Duodenal mucosa (tissue), 2 donors: ENCODE measurements around the gene MTMR2.

Experiments
- H3K27ac ChIP-seq: one replicate; pipeline ENCODE4 v1.7.0; 2013; ENCODE audit warnings: low read depth, low read length
- H3K27me3 ChIP-seq, 2 donors: one replicate each; pipeline ENCODE4 v1.7.0; 2013; ENCODE audit warnings: low read length in 2 of 2, control low read depth in 1 of 2; ENCODE audit not compliant: insufficient read depth in 2 of 2, control insufficient read depth in 1 of 2
- H3K36me3 ChIP-seq, 2 donors: one replicate each; pipeline ENCODE4 v1.7.0; 2013; ENCODE audit warnings: low read length in 2 of 2, control low read depth in 1 of 2; ENCODE audit not compliant: insufficient read depth in 2 of 2, control insufficient read depth in 1 of 2
- H3K4me1 ChIP-seq, 2 donors: one replicate each; pipeline ENCODE4 v1.7.0; 2013; ENCODE audit warnings: low read length in 2 of 2, control low read depth in 1 of 2; ENCODE audit not compliant: insufficient read depth in 2 of 2, control insufficient read depth in 1 of 2
- H3K4me3 ChIP-seq, 2 donors: one replicate each; pipeline ENCODE4 v1.7.0; 2013; ENCODE audit warnings: low read length in 2 of 2, low read depth in 1 of 2
- H3K9ac ChIP-seq, 2 donors: one replicate each; pipeline ENCODE4 v1.7.0; 2013; ENCODE audit warnings: low read length in 2 of 2, low read depth in 1 of 2
- H3K9me3 ChIP-seq, 2 donors: one replicate each; pipeline ENCODE4 v1.7.0; 2013; ENCODE audit warnings: low read length in 2 of 2, control low read depth in 1 of 2; ENCODE audit not compliant: control insufficient read depth in 1 of 2

MTMR2 gene

DNA sequence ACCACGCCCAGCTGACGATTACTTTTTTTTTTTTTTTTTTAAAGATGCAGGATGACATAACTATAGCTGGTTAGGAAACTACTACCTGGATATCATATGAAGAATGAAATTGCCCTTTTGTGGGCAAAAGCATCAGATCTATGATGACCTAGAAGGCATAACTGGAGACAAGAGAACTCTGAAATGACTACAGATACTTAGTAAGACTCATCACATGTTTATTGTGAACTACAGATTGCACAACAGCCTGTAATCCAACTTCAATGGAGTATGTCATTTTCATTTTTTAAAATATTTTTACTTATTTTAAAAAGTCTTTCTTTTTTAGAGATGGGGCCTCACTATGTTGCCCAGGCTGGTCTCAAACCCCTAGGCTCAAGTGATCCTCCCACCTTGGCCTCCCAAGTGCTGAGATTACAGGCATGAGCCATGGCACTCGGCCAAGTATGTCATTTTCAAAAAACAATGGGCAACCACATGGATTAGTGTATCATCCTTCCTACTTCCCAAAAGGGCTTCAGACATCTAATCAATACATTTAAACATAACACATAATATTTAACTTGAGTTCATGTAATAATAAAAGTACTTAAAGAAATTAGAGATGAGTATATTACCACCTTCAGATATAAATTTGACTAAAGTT lies 3.3 kb downstream of the MTMR2 start:
- no peaks in the 10 kb centered on the region for H3K9me3 ChIP-seq
- no peak overlapping the region for H3K4me3 ChIP-seq
- peaks cover 0 to 20% of the 10 kb centered on the region in 2 donors for H3K4me1 ChIP-seq
- no peaks in the 10 kb centered on the region for H3K27me3 ChIP-seq
- H3K27ac ChIP-seq = no peak overlapping the region
- H3K36me3 ChIP-seq = no peaks in the 10 kb centered on the region
- H3K9ac ChIP-seq = no peak overlapping the region

DNA sequence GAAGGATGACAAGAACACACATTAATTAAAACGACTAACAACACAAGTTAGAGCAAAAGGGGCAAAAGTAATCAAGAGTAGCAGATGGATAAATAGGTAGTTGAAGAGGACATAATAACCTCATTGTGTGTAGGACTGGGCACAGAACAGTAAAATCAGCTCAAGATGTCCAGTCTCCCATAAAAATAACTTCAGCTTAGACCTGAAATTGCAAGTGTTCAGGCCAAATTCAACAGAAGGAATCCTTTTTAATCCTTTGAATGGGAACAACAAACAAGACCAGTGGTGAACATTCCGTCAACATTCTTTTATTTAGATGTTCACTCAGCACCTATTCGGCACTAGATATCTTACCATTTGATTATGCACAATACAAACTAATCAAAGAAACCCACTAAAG lies 4.4 kb downstream of the MTMR2 start:
- no peak overlapping the region for H3K9ac ChIP-seq
- H3K27me3 ChIP-seq = no peaks in the 10 kb centered on the region

DNA sequence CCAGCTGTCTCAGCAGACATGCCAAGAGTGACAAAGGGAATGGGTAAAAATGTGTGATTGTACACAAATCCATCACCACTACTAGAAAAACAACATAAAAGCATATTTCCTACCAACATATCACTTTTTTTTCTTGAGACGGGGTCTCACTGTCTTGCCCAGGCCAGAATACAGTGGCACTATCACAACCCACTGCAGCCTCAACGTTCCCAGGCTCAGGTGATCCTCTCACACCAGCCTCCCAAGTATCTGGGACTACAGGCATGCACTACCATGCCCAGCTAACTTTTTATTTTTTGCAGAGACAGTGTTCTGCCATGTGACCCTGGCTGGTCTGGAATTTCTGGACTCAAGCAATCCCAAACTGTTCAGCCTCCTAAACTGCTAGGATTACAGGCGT lies 5.2 kb downstream of the MTMR2 start:
- Histone ChIP-seq H3K4me1 (peaks cover 0 to 8% of the 10 kb centered on the region in 2 donors), H3K9ac (no peak overlapping the region), H3K9me3 (no peaks in the 10 kb centered on the region), H3K36me3 (no peaks in the 10 kb centered on the region), H3K4me3 (no peak overlapping the region), H3K27me3 (no peaks in the 10 kb centered on the region), H3K27ac (no peak overlapping the region)

More for the DNA sequence above, 4.4 kb downstream of the MTMR2 start:
- Histone ChIP-seq H3K9me3 (no peaks in the 10 kb centered on the region), H3K36me3 (no peaks in the 10 kb centered on the region), H3K27ac (no peak overlapping the region), H3K4me3 (no peak overlapping the region), H3K4me1 (peaks cover 0 to 11% of the 10 kb centered on the region in 2 donors)

DNA sequence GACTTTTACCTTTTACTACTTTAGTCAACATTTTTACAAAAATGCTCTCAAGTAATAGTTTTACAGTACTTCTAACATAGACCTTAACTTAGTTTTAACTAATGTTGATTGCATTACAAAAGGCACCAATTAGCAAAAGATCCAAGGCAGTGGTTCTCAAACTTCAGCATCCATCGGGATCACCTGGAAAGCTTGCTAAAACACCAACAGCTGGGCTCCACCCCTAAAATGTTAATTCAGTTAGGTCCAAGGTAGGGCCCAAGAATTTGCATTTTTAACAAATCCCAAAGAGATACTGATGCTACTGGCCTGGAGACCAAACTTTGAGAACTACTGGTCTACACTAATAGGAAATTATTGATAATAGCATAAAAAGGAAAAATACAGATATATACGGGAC lies 5.9 kb downstream of the MTMR2 start:
- Histone ChIP-seq H3K9me3 (no peaks in the 10 kb centered on the region), H3K9ac (no peak overlapping the region), H3K36me3 (no peaks in the 10 kb centered on the region), H3K27me3 (no peaks in the 10 kb centered on the region), H3K4me1 (peaks cover 0 to 8% of the 10 kb centered on the region in 2 donors), H3K27ac (no peak overlapping the region), H3K4me3 (no peak overlapping the region)

DNA sequence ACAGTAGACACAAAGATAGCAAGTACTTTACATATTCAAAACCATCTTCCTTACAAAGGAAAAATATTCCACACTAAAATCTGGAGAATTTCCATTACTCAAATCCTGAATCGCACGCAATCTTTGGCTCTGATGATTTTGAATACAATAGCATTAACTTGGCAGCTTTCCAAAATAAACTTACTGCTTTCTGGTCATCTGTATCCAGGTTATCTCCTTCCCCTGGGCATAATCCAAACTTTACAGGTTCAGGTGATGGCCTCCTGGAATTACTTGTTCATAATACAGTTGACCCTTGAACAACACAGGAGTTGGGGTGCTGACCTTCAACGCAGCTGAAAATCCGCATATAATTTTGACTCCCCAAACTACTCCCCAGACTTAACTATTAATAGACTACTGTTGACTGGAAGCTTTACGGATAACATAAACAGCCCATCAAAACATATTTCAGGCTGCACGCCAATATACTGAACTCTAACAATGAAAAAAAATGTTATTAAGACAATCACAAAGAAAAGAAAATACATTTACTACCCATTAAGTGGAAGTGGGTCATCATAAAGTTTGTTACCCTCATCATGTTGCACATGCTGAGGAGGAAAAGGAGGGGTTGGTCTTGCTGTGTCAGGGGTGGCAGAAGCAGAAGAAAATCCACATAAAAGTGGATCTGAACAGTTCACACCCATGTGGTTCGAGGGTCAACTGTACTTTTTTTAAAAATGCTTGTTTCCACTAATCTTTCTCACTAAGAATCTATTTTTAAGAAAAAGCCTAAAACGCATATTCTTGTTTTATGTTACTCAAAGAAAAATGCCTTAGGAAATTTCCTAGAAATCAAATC lies 6.5 kb downstream of the MTMR2 start:
- no peaks in the 10 kb centered on the region for H3K27me3 ChIP-seq
- no peak overlapping the region for H3K4me3 ChIP-seq
- H3K4me1 ChIP-seq = peaks cover 0 to 8% of the 10 kb centered on the region in 2 donors
- no peaks in the 10 kb centered on the region for H3K9me3 ChIP-seq
- H3K36me3 ChIP-seq = no peaks in the 10 kb centered on the region
- no peak overlapping the region for H3K9ac ChIP-seq
- H3K27ac ChIP-seq = no peak overlapping the region

DNA sequence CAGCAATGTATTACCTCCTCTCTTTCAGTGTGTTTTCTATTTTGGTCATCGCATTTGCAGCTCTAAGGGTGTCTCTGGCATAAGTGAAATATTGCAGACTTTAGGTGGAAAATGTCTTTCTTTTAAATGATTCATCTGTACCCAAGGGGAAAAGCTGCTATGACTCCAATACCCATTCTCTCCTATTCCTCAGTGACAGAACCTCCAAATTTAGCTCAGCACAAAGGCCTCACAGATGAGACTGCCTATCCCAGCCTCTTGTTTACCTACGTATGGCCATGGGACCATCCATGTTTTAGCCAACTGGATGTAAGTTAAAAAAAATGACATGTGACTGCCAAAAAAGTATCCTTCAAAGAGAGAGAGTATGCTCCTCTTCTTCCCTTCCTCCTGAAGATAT lies 7.9 kb downstream of the MTMR2 start:
- Histone ChIP-seq H3K4me3 (no peak overlapping the region), H3K27me3 (no peaks in the 10 kb centered on the region), H3K27ac (no peak overlapping the region), H3K4me1 (peaks cover 0 to 8% of the 10 kb centered on the region in 2 donors), H3K9me3 (no peaks in the 10 kb centered on the region), H3K36me3 (no peaks in the 10 kb centered on the region), H3K9ac (no peak overlapping the region)

DNA sequence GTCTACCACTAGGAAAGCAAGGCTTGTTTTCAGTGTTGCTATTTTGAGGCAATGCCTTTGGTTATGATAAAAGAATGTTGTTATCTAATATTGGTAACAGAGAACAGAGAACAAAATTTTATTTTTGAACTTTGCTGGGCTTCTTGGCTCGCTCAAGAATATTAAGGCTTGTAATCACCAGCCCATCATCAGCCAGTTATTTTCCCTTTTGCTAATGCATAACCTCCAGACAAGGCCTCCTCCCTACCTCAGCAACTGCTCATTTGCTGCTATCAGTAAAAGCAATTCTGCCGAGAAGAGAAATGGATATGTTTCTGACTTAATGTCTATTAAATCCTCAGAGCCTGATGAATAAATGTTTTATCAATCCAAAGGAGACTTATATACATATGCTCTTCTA lies 8.9 kb downstream of the MTMR2 start:
- no peak overlapping the region for H3K4me3 ChIP-seq
- H3K27me3 ChIP-seq = no peaks in the 10 kb centered on the region
- H3K4me1 ChIP-seq = peaks cover 0 to 8% of the 10 kb centered on the region in 2 donors
- H3K36me3 ChIP-seq = no peaks in the 10 kb centered on the region
- no peak overlapping the region for H3K9ac ChIP-seq
- H3K9me3 ChIP-seq = no peaks in the 10 kb centered on the region
- H3K27ac ChIP-seq = no peak overlapping the region

DNA sequence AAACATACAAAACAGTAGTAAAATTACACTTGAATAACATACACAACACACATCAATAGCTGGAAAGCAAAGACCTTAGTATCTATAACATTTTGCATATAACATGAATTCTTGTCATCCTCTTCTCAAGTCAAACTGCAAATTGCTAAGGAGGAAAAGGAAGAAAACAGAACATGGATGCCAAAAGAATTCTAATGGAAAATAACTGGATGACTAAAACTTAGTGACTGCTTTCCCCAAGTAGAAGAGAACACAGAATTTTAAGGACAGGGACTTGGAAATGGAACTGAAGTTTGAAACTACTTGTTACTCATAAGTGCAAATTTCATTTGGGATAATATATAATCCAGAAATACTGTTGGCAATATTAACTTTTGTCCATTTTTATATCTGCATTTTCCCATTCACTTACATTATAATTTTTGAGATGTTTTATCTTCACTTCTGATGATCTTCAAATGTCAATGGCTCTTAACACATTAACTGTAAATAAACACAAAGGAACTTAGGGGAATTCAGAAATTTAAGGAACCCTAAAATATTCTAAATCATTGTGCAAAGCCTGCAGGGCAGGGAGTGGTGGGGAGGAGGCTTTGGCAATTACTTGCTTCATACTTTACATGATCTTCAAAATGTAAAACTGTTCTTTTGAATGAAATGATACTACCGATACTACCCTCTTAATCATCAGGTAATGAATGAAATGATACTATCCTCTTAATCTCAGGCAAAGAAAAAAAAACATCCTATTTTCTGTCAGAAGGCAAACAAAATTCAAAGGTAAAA lies 9.9 kb downstream of the MTMR2 start:
- H3K4me1 ChIP-seq = peaks cover 0 to 8% of the 10 kb centered on the region in 2 donors
- H3K36me3 ChIP-seq = no peaks in the 10 kb centered on the region
- no peak overlapping the region for H3K9ac ChIP-seq
- no peak overlapping the region for H3K27ac ChIP-seq
- no peaks in the 10 kb centered on the region for H3K27me3 ChIP-seq
- H3K4me3 ChIP-seq = no peak overlapping the region
- no peaks in the 10 kb centered on the region for H3K9me3 ChIP-seq

DNA sequence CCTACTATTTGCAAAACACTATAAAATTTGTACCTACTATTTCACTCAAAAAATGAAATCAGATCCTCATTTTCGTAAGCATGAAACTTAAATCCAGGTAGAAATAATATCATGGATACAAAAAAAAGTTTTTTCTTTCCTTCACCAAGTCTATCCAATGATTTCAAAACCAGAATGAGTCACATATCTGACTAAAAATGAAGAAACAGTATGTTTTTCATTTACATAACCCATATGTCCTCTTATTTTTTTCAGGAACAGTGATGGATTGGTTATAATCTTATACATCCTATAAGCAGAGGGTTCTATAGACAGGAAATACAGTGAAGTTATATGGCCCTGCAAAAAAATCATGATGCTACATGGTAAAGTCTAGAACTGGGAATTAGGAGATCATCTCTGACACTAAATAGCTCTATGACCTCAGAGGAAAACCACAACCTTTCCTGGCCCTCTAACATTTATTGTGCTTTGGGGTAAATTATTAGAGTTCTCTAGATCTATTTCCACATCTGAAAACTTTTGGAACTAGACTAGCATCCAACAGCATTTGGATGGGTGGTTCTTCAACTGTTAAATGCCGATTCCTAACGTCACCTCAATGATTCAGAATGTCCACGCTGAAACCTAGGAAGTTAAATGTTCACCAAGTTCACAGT lies 10.9 kb downstream of the MTMR2 start:
- no peak overlapping the region for H3K27ac ChIP-seq
- no peak overlapping the region for H3K4me3 ChIP-seq

More for the DNA sequence above, 10.9 kb downstream of the MTMR2 start:
- Histone ChIP-seq H3K9ac (no peak overlapping the region), H3K36me3 (no peaks in the 10 kb centered on the region), H3K4me1 (peaks cover 0 to 8% of the 10 kb centered on the region in 2 donors), H3K9me3 (no peaks in the 10 kb centered on the region), H3K27me3 (no peaks in the 10 kb centered on the region)
